Neutrophil (primary cell): ENCODE data around the gene DENND1A.

Experiments
- H3K27ac ChIP-seq: fragments of 200-600 bp; sonication (generic); 2 replicates; pipeline ENCODE4 v1.5.1; 2016; ENCODE audit warnings: mild to moderate bottlenecking, moderate library complexity
- H3K27me3 ChIP-seq: fragments of 200-600 bp; sonication (generic); 2 replicates; pipeline ENCODE4 v1.6.0; 2016; ENCODE audit warnings: mild to moderate bottlenecking
- H3K36me3 ChIP-seq: fragments of 200-600 bp; sonication (generic); 2 replicates; pipeline ENCODE4 v1.5.1; 2017
- H3K4me1 ChIP-seq, 2 experiments: fragments of 200-600 bp in 1 of 2; sonication (generic) in 1 of 2; 1 replicate in 1 of 2; 2 replicates in 1 of 2; pipeline versions ENCODE4 v1.5.1 to v1.6.1; 2013 to 2016; ENCODE audit warnings: low read depth in 1 of 2, low read length in 1 of 2, mild to moderate bottlenecking in 1 of 2, moderate library complexity in 1 of 2; ENCODE audit not compliant: control insufficient read depth in 1 of 2, insufficient read depth in 1 of 2
- H3K4me3 ChIP-seq, 2 experiments: fragments of 200-600 bp in 1 of 2; sonication (generic) in 1 of 2; 1 replicate in 1 of 2; 2 replicates in 1 of 2; pipeline ENCODE4 v1.5.1; 2013 to 2016; ENCODE audit warnings: low read depth in 1 of 2, low read length in 1 of 2, mild to moderate bottlenecking in 1 of 2, moderate library complexity in 1 of 2
- H3K9me3 ChIP-seq: fragments of 200-600 bp; sonication (generic); 2 replicates; pipeline ENCODE4 v1.5.1; 2016
- TF ChIP-seq, protein P1 (sequence below): fragments of 200-600 bp; sonication (generic); IDR thresholded peaks from 2 replicates; pipeline ENCODE4 v1.5.1; 2016; ENCODE audit warnings: antibody characterized with exemption

DENND1A gene

DNA sequence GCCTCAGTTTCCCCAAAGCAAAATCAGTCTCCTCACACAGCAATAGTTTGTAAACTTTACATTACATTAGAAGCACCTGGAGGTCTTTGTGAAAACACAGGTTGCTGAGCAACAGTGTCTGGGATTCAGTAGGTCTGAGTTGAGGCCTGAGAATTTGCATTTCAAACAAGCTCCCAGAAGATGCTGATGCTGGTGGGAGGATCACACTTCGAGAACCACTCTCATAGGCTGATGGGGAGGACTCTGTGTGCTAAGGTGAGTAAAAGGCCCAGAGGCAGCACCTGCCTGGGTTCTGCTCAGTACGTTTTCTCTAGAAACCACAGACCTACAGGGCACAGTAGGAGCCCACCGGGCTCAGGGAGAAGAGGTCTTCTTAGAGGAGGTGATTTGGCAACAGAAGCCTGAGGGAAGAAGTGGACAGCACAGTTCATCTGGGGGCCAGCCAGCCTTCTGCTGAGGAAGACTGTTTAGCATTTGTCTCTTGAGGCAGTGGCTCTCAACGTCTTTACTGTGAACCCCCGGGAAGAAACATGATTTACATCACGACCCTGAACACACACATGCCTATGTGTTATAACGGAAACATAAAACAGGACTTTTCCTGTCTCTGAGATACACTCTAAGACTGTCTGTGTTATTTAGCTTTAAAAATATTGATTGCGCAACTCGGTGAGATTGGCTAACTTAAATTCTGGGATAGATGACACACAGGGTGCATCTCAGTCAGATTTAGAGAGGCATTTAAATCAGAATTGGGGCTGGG lies 24.8 kb upstream of the DENND1A start:
- Histone ChIP-seq H3K27ac (no peak overlapping the region), H3K4me1 (no peaks in the 10 kb centered on the region)
- TF ChIP-seq, protein P1, sequence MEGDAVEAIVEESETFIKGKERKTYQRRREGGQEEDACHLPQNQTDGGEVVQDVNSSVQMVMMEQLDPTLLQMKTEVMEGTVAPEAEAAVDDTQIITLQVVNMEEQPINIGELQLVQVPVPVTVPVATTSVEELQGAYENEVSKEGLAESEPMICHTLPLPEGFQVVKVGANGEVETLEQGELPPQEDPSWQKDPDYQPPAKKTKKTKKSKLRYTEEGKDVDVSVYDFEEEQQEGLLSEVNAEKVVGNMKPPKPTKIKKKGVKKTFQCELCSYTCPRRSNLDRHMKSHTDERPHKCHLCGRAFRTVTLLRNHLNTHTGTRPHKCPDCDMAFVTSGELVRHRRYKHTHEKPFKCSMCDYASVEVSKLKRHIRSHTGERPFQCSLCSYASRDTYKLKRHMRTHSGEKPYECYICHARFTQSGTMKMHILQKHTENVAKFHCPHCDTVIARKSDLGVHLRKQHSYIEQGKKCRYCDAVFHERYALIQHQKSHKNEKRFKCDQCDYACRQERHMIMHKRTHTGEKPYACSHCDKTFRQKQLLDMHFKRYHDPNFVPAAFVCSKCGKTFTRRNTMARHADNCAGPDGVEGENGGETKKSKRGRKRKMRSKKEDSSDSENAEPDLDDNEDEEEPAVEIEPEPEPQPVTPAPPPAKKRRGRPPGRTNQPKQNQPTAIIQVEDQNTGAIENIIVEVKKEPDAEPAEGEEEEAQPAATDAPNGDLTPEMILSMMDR, result no peak

DNA sequence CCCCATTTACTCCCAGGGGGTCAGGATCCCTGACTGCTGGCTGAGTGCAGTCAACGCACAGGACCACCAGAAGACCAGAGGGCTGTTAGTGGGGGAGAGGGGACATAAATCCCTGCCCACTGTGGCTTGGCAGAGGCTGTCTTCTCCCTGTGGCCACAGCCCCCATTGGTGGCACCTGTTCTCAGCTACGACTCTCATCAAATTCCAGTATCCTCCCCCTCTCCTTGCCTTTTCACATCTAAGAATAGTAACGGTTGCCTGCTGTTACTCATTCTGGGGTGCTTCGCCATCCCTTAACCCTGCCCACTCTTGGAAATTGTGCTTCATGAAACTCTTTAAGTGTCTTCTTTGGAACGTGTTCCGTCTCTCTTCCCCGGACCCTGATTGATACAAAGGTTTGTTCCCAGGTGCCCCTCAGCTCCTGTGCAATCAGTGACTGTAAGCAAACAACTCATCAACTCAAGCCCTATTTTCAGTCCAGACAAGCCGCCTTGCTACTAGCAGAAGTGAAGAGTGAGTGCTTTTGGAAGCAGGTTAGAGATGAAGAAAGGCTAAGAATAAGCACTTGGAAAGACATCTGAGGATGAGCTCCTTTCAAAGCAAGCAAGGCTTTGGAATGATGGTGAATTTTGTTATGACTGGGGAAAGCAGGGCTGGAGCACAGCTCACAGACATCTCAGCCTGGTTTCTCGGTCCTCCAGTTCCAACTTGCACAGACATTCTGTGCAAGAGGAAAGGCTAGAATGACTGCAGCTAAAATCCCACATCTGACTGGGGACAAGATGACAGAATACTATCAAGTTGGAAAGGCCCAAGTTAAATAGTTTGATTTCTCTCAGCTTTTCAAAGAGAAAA lies 22.9 kb upstream of the DENND1A start:
- no peaks in the 10 kb centered on the region for H3K36me3 ChIP-seq
- H3K4me3 ChIP-seq, result no peak overlapping the region
- TF ChIP-seq, protein P1, result no peak
- H3K27ac ChIP-seq, result no peak overlapping the region
- peaks cover 21% of the 10 kb centered on the region for H3K27me3 ChIP-seq
- H3K9me3 ChIP-seq, result no peaks in the 10 kb centered on the region
- no peaks in the 10 kb centered on the region for H3K4me1 ChIP-seq

More for the DNA sequence above, 24.8 kb upstream of the DENND1A start:
- H3K36me3 ChIP-seq, result no peaks in the 10 kb centered on the region
- H3K9me3 ChIP-seq, result no peaks in the 10 kb centered on the region
- H3K4me3 ChIP-seq, result no peak overlapping the region
- H3K27me3 ChIP-seq, result peaks cover 39% of the 10 kb centered on the region

DNA sequence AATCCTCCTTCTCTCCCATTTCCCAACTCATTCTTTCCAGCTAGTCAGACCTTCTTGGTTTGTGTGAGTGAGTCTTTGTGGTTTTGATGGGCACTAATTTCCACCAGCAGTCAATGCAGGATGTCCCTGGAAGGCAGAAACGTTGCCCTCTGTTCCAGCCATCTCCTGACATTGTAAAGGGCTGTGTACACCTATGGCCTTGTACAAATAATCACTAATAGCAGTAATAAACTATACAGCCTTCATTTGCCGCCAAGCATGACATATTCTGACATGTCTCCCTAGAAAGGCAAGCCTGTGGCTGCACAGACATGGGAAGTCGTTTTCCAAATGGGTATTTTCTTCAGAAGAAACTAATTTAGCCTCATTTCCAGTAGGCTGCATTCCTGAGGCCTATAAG lies 18.4 kb upstream of the DENND1A start:
- no peaks in the 10 kb centered on the region for H3K36me3 ChIP-seq
- H3K27ac ChIP-seq, result no peak overlapping the region
- no peak overlapping the region for H3K4me3 ChIP-seq
- TF ChIP-seq, protein P1, result no peak
- peaks cover 5% of the 10 kb centered on the region for H3K27me3 ChIP-seq
- no peaks in the 10 kb centered on the region for H3K9me3 ChIP-seq
- H3K4me1 ChIP-seq, result no peaks in the 10 kb centered on the region

DNA sequence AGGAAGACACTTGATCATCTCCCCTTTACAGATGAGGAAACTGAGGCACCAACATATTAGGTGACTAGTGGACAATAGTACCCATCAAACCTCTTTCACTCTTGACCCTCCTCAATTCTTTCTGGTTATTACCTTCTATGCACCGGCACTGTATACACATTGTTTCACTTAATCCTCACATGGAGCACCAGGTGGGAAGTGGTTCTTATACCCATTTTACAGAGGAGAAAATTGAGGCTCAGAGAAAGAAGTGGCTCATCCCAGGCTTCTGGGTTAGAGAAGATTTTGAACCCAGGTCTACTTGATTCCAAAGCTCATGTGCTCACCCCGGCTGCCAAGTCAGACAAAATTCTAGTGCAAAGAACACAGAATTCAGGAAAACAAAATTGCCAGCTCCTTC lies 17.4 kb upstream of the DENND1A start:
- no peaks in the 10 kb centered on the region for H3K9me3 ChIP-seq
- no peak overlapping the region for H3K4me3 ChIP-seq
- H3K4me1 ChIP-seq, result no peaks in the 10 kb centered on the region
- H3K27ac ChIP-seq, result no peak overlapping the region
- TF ChIP-seq, protein P1, result no peak
- H3K36me3 ChIP-seq, result no peaks in the 10 kb centered on the region
- H3K27me3 ChIP-seq, result no peaks in the 10 kb centered on the region

DNA sequence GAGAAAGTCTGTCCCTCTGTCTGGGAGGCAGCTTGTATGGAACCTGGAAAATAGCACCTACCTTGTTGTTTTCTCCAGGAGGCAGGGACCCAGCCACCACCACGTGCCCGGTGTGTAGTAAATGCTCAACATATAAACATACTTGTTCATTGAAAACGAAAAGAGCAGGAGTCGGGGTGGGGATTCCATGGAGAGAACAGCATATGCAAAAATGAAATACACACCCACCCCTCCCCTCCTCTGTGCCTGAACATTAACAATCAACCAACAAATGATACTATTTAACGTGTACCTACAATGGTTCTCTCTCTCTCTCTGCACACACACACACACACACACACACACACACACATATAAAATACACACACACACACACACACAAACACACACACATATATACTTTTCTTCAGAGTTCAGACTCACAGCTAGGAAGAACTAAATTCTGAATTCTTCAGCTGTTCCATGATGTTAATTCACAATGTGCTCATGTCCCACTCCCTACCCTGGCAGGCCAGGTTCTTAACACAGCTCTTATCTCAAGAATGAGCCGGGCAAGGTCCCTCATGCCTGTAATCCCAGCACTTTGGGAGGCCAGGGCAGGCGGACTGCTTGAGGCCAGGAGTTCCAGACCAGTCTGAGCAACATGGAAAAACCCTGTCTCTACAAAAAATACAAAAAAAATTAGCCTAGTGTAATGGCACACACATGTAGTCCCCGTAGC lies 16.3 kb upstream of the DENND1A start:
- Histone ChIP-seq H3K36me3 (no peaks in the 10 kb centered on the region), H3K27ac (no peak overlapping the region), H3K4me1 (no peaks in the 10 kb centered on the region), H3K9me3 (no peaks in the 10 kb centered on the region), H3K4me3 (no peak overlapping the region), H3K27me3 (no peaks in the 10 kb centered on the region)
- TF ChIP-seq, protein P1, result no peak
